NCI-H146 treated with DMSO at 0.1 percent for 48 hours (cell line): ENCODE data around the gene SELENOP.
A peak's percentile ranks its signal among the peaks of the same experiment; 100 is the strongest.
"Not testable (repeated sequence)": the region's sequence is repeated elsewhere in the genome, so short reads cannot be mapped to it uniquely, and the experiment has no call there.

Experiments
- DNase-seq: peaks from one replicate; lab custom pipeline; 2025; ENCODE audit not compliant: unreplicated experiment; lab: John Stamatoyannopoulos, UW

Gene SELENOP

GRCh38 chr5:42811591-42812446, at the start of gene SELENOP:
Gene SELENOP, minus strand, starts transcription at chr5:42811892. Its CDS starts 3,539 bp downstream, at chr5:42808353.
- peak; percentile 11 for DNase-seq

- DNase-seq: no peak
Measured at GRCh38 chr5:42858687-42859086, 47.0 kb upstream of the SELENOP start.

GRCh38 chr5:42858031-42858643, 46.4 kb upstream of the SELENOP start:
- no peak for DNase-seq

- DNase-seq: no peak
Measured at GRCh38 chr5:42855811-42856210, 44.1 kb upstream of the SELENOP start.

GRCh38 chr5:42855386-42855785, 43.7 kb upstream of the SELENOP start:
- DNase-seq: no peak

- no peak for DNase-seq
Measured at GRCh38 chr5:42854795-42855194, 43.1 kb upstream of the SELENOP start.

GRCh38 chr5:42852826-42853225, 41.1 kb upstream of the SELENOP start:
- no peak for DNase-seq

- no peak for DNase-seq
Measured at GRCh38 chr5:42851481-42851880, 39.8 kb upstream of the SELENOP start.

- DNase-seq: no peak
Measured at GRCh38 chr5:42848545-42848944, 36.9 kb upstream of the SELENOP start.

- DNase-seq: not testable (repeated sequence)
Measured at GRCh38 chr5:42844408-42844807, 32.7 kb upstream of the SELENOP start.

GRCh38 chr5:42843675-42844292, 32.1 kb upstream of the SELENOP start:
- no peak for DNase-seq

- no peak for DNase-seq
Measured at GRCh38 chr5:42842921-42843641, 31.4 kb upstream of the SELENOP start.

GRCh38 chr5:42840842-42841567, 29.3 kb upstream of the SELENOP start:
- no peak for DNase-seq

- no peak for DNase-seq
Measured at GRCh38 chr5:42840269-42840668, 28.6 kb upstream of the SELENOP start.

- DNase-seq: no peak
Measured at GRCh38 chr5:42839196-42839595, 27.5 kb upstream of the SELENOP start.

GRCh38 chr5:42837601-42838000, 25.9 kb upstream of the SELENOP start:
- no peak for DNase-seq

- DNase-seq: no peak
Measured at GRCh38 chr5:42836070-42836769, 24.5 kb upstream of the SELENOP start.

GRCh38 chr5:42832060-42832459, 20.4 kb upstream of the SELENOP start:
- no peak for DNase-seq

GRCh38 chr5:42830924-42831323, 19.2 kb upstream of the SELENOP start:
- no peak for DNase-seq

GRCh38 chr5:42828671-42829070, 17.0 kb upstream of the SELENOP start:
- no peak for DNase-seq
